Memory B cell (primary cell): Measurements from ENCODE around the gene NBPF26.
A peak's percentile ranks its signal among the peaks of the same experiment; 100 is the strongest.
"Not testable (repeated sequence)": the region's sequence is repeated elsewhere in the genome, so short reads cannot be mapped to it uniquely, and the experiment has no call there.

ENCODE experiments used
- ATAC-seq: fragments of 150-1000 bp; cut with Tn5 transposase; 2 replicates; pipeline ENCODE4 v1.10.0; 2021; ENCODE audit warnings: low read depth, mild to moderate bottlenecking, moderate library complexity
- DNase-seq, 2 donors: peaks; one replicate each; pipeline ENCODE4 v3.0.0; 2022; ENCODE audit warnings: low spot score in 2 of 2
- H3K27ac Mint-ChIP-seq: one replicate; pipeline ENCODE4 v1.8.0; 2022; ENCODE audit warnings: mild to moderate bottlenecking, moderate library complexity, mixed read lengths
- H3K27me3 Mint-ChIP-seq: one replicate; pipeline ENCODE4 v1.8.0; 2022; ENCODE audit warnings: mixed read lengths
- H3K36me3 Mint-ChIP-seq: one replicate; pipeline ENCODE4 v1.8.0; 2022; ENCODE audit warnings: mild to moderate bottlenecking, mixed read lengths
- H3K4me1 Mint-ChIP-seq: one replicate; pipeline ENCODE4 v1.8.0; 2022; ENCODE audit warnings: mixed read lengths
- H3K4me3 Mint-ChIP-seq: one replicate; pipeline ENCODE4 v1.8.0; 2022; ENCODE audit warnings: mild to moderate bottlenecking, moderate library complexity, mixed read lengths
- H3K9me3 Mint-ChIP-seq: one replicate; pipeline ENCODE4 v1.8.0; 2022; ENCODE audit warnings: mixed read lengths

Gene NBPF26

DNA sequence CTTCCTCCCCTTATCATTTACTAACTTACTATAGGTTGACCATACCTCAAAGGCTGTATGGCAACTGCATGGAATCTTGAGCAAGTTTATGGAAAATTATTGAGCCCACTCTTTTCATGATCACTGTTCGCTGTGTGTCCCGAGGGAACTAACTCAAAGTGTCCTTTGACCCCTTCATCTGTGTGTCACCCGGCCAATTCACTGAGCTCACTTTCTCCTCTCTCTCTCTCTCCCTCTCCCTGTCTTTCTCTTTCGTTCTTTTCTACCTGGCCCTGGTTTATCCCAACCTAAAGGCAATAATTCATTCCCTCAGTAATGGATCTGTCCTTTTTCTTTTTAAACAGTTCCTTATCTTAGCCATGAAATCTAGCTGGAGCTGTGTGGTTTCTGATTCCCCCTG is 102.9 kb downstream of the NBPF26 start:
- H3K4me1 Mint-ChIP-seq, ATAC-seq, H3K27me3 Mint-ChIP-seq: not testable (repeated sequence)

DNA sequence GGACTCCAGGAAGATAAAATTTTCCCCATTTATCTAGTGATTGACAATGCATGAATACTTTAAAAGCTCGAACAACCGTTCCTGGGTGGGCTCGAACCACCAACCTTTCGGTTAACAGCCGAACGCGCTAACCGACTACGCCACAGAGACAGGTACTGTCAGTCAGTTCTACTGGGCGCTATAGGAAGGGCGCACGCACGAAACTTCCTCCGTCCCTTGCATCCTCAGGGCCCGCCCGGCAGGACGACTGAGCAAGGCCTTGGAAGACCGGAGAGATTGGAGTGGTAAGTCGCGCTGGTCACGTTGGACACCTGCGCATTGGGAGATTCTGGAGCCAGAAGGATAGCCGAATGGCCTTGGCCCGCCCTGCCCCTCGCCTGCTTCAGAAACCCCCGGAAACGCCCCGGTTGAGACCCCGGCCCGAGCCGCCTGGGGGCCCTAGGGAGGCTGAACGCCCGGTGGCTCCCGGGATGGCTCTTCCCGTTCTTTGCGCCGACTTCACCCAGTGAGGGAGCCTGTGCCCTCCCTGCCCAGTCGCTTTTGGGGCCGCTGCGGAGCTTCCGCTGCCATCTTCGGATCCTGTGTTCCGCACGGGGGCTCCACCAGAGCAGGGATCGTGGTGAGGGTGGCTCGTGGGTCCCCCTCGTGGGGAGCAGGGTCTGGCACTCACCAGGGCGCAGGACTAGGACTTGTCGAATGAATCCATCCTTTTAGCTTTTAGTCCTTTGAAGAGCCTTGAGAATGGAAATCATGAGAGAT is 120.6 kb downstream of the NBPF26 start:
- not testable (repeated sequence) for H3K4me1 Mint-ChIP-seq, H3K27me3 Mint-ChIP-seq, H3K36me3 Mint-ChIP-seq, H3K9me3 Mint-ChIP-seq
- DNase-seq (peak in 1 of 2 donors; percentile 76), ATAC-seq (peak; percentile 32)
- H3K4me3 Mint-ChIP-seq, result peak overlapping the region; percentile 91
- peak overlapping the region; percentile 99 for H3K27ac Mint-ChIP-seq

More for the DNA sequence above, 102.9 kb downstream of the NBPF26 start:
- H3K27ac Mint-ChIP-seq, H3K36me3 Mint-ChIP-seq, H3K4me3 Mint-ChIP-seq, H3K9me3 Mint-ChIP-seq, DNase-seq: not testable (repeated sequence)

DNA sequence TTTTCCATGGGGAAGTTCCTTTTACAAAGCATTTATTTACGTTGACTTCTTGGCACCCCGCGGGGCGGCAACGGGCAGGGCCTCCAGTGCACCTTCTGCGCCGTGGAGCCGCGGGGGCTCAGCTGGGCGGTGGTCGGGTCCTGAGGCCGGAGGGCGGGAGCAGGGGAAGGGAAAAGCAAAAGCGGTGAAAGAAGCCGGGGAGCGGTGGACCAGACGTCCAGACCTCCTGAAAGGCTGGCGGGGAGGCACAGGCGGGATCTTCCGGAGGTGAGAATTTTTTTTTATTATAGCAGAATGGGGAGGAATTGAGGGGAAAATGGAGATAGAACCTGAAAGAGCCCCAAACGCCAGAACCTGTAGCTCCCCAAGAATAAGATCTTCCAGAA is 121.2 kb downstream of the NBPF26 start:
- H3K4me3 Mint-ChIP-seq, result peak overlapping the region; percentile 91
- not testable (repeated sequence) for H3K9me3 Mint-ChIP-seq, ATAC-seq, H3K4me1 Mint-ChIP-seq, DNase-seq, H3K27me3 Mint-ChIP-seq, H3K36me3 Mint-ChIP-seq
- H3K27ac Mint-ChIP-seq, result peak overlapping the region; percentile 99

DNA sequence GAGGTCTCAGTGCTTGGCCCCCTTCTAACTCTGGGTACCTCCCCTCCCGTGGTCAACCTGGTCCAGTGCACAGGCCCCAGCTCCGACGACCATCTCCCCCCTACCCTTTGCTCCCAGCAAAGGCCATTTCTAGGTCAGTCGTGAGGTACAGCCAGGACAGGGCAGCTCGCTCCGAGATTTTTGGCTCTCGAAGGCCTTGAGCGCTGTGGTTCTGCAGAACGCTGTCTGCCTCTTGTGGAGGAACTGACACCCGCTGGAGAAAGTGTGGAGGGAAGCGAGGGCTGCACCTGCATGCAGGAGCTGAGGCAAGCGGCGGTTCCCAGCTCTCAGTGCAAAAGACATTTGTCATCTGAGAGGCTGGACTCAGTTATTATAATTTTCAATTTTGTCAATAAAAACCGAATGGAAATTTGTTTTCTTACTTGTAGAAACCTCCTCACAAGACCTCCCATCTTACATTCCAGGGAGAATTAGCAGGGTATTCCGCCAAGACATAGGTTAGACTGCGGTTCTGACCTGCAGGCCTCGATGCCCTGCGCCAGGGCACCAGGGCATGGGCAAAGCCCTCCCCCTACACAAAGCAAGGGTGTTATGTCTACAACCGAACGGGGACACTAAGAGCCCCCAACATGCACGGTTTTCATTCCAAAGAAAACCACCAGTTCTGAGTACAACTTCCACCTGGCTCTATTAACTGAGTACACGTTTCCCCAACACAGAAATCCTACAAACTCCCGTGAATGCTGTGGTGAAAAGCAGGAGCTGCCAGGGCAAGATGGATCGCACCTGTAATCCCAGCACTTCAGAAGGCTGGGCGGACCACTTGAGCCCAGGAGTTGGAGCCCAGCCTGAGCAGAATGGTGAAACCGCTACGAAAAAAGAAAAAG is 125.9 kb downstream of the NBPF26 start:
- H3K4me1 Mint-ChIP-seq, H3K36me3 Mint-ChIP-seq, DNase-seq, H3K9me3 Mint-ChIP-seq, ATAC-seq, H3K27me3 Mint-ChIP-seq: not testable (repeated sequence)
- Mint-ChIP-seq H3K4me3 (peak overlapping the region; percentile 94), H3K27ac (peak overlapping the region; percentile 100)

DNA sequence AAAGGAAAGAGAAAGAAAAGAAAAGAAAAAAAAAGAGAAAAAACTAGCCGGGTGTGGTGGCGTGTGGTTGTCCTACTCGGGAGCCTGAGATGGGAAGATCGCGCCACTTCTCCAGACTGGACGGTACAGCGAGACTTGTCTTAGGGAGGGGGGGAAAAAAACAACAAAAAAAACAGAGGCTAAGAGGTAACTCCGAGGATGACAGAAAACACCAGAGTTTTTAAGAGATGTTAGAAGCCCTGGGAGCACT is 126.5 kb downstream of the NBPF26 start:
- not testable (repeated sequence) for H3K27me3 Mint-ChIP-seq, H3K9me3 Mint-ChIP-seq, H3K4me1 Mint-ChIP-seq, ATAC-seq, DNase-seq, H3K36me3 Mint-ChIP-seq
- H3K27ac Mint-ChIP-seq, result peak overlapping the region; percentile 100
- H3K4me3 Mint-ChIP-seq, result peak overlapping the region; percentile 94

DNA sequence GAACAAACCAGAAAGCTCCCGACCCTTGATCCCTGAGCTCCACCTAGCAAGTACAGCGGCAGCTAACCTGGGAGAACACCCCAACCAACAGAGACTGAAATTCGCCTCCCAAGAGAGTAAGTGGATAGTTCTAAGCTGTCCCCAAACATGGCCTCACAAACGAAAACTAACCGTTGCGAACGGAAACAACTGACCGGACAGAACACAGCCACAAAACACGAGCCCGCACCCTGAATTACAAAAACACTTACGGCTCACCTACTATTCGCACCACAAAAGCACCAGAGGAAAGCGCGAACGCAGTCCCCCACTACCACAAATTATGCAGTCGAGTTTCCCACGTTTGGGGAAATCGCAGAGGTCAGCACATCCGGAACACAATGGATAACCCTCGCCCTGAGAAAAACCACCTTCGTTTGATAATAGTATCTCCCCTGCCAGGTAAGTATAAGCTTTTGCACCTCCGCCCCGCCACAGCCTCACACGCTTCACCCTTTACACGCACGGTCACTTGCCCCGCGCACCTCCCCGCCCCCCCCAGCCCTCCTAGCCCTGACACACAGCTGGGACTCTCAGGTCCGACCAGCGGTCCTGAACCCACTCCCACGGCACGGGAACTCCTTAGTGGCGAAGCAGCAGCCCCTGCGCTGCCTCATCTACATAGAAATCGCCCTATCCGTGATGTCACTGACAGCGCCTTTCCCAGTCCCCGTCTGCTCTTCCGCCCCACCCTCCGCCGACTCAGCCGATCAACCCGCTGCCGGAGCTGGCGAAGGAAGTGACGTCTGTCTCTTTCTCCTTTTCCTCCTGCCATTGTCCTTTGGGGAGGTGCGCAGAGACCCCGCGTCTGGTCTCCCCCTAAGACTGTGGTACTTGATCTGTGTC is 127.0 kb downstream of the NBPF26 start:
- DNase-seq (peak in 1 of 2 donors; percentile 92), ATAC-seq (peak; percentile 74)
- not testable (repeated sequence) for H3K36me3 Mint-ChIP-seq, H3K4me1 Mint-ChIP-seq, H3K9me3 Mint-ChIP-seq, H3K27me3 Mint-ChIP-seq
- Mint-ChIP-seq H3K4me3 (peak overlapping the region; percentile 94), H3K27ac (peak overlapping the region; percentile 100)

DNA sequence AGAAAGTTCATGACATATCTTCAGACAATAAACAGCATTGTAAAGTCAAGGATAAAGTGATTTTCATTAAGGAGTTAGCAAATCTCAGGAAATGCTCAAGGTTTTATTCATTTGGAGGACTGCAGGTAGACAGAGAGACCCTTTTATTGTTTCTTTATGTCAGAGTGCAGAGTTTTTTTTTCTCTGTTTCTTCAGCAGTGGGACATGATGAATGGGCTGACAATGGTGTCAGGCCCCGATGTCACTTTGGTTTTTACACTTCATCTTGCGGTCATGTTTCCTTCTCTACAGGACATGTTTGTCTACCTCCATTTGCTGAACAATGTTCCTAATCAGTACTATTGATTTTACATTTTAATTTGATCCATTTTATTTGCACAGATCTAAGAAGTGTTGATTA is 134.4 kb downstream of the NBPF26 start:
- ATAC-seq, H3K9me3 Mint-ChIP-seq, DNase-seq, H3K36me3 Mint-ChIP-seq, H3K4me1 Mint-ChIP-seq, H3K27ac Mint-ChIP-seq, H3K27me3 Mint-ChIP-seq, H3K4me3 Mint-ChIP-seq: not testable (repeated sequence)

DNA sequence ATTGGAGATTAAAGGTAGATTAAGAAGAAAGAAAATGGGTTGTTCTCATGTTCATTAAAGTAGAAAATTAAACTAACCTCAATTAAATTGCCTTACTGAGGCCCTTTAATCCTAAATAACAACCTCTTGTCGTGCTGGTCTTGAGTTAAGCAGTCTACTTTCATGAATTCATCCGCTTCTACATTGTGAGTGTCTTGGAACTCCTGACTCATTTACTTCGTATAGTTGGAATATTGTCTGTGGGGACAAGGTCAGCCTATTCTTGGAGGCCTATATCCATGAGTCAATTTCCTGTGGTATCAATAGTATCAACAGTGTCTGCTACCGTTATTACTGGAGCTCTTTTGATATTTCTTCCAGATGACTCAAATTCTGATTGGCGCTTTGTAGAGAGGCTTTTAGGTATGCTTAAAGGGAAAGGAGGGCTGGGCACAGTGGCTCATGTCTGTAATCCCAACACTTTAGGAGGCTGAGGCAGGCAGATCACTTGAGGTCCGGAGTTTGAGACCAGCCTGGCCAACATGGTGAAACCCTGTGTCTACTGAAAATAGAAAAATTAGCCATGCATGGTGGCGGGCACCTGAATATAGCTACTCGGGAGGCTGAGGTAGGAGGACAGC is 136.0 kb downstream of the NBPF26 start:
- not testable (repeated sequence) for H3K4me1 Mint-ChIP-seq, H3K27ac Mint-ChIP-seq, H3K9me3 Mint-ChIP-seq, H3K36me3 Mint-ChIP-seq, DNase-seq, H3K27me3 Mint-ChIP-seq, ATAC-seq, H3K4me3 Mint-ChIP-seq

DNA sequence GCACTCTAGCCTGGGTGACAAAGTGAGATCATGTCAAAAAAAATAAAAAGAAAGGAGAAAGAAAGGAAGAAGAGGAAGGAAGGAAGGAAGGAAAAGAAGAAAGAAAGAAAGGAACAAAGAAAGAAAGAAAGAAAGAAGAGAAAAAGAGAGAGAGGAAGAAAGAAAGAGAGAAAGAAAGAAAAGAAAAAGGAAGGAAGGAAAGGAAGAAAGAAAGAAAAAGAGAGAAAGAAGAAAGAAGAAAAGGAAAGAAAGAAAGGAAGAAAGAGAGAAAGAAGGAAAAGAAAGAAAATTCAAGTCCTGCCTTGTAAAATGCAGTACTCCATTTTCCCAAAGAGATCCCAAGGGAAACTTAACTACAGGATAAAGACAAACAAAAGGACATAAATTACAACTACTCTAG is 154.5 kb downstream of the NBPF26 start:
- not testable (repeated sequence) for H3K27ac Mint-ChIP-seq, H3K36me3 Mint-ChIP-seq, DNase-seq, H3K9me3 Mint-ChIP-seq, H3K4me1 Mint-ChIP-seq, H3K27me3 Mint-ChIP-seq, ATAC-seq, H3K4me3 Mint-ChIP-seq

DNA sequence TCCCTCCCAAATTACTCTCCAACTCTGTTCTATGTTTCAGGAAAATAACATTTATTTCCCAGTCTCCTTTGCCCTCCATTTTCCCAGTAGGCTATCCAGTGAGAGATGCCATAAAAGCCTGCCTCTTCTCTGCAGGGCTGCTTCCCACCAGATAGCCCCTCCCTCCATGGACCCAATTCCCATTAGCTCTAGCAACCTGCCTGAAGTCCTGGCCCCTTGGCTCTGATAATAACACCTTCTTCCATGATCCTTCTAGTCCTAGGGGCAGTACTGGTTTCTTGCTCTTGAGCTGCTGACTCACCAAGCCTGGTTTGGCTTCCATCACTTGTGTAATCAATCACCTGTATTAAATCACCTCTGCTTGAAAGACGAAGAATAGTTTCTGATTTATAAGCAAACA is 156.3 kb downstream of the NBPF26 start:
- not testable (repeated sequence) for H3K9me3 Mint-ChIP-seq, H3K4me1 Mint-ChIP-seq, H3K27ac Mint-ChIP-seq, H3K36me3 Mint-ChIP-seq, ATAC-seq, DNase-seq, H3K4me3 Mint-ChIP-seq, H3K27me3 Mint-ChIP-seq

DNA sequence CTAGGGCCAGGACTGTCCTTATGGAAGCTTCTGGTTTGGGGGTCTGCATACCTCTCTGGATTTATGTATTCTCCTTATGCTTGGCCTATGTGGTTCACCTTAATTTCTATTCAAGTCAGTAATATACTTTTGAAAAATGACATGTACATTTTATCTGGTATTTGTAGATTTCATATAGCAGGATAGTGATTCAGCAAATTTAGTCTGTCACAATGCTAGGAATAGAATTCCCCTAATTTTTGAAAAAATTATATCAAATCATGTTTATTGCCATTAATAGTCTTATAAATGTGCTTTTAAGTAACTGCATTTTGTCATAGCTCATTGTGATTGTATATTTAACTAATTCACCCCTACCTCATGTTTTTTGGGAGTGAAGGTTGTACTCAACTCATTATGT is 158.2 kb downstream of the NBPF26 start:
- not testable (repeated sequence) for ATAC-seq, H3K27ac Mint-ChIP-seq, H3K9me3 Mint-ChIP-seq

More for the DNA sequence above, 158.2 kb downstream of the NBPF26 start:
- not testable (repeated sequence) for H3K4me1 Mint-ChIP-seq, H3K27me3 Mint-ChIP-seq, H3K36me3 Mint-ChIP-seq, DNase-seq, H3K4me3 Mint-ChIP-seq
